Articular chondrocyte of knee joint (primary cell): Measurements from ENCODE around the gene TIRAP. TPM values are rescaled to one million over a fixed set of nuclear protein-coding genes. Genes with fewer than 3 reads are reported as not detected.

Experiments used
- small RNA-seq: library from RNA; depleted of rRNA; stranded (forward); fragments of <200 nt; gene quantifications from one replicate; pipeline ENCODE3, GENCODE V24; 2012
- total RNA-seq: library from RNA; depleted of rRNA; stranded (reverse); fragments of >200 nt; gene quantifications from 2 replicates; pipeline ENCODE4 v1.2.3, GENCODE V29; 2012

The TIRAP gene
- 7.4 and 9.4 TPM in 2 replicates for total RNA-seq

GRCh38 chr11:126282736-126283591 is at the start of gene TIRAP:
Gene TIRAP, plus strand, starts transcription at chr11:126283093. Its CDS starts 7,802 bp downstream, at chr11:126290895.

GRCh38 chr11:126268708-126269579 is 13.9 kb upstream of the TIRAP start, which contains the start of the genes FOXRED1 and SRPRA:
Gene FOXRED1, plus strand, starts transcription at chr11:126269154. Its CDS starts 53 bp downstream, at chr11:126269207.
Gene SRPRA, minus strand, starts transcription at chr11:126268895. Its CDS starts 91 bp downstream, at chr11:126268804.

GRCh38 chr11:126303623-126304456 is 20.9 kb downstream of the TIRAP start, which contains the start of gene DCPS:
Gene DCPS, plus strand, starts transcription at chr11:126304060. Its CDS starts 21 bp downstream, at chr11:126304081.

Small RNA genes within 50 kb of the gene (small RNA-seq; reads per million reads assigned to genes)
- gene RN7SL351P, result not detected

Other genes starting within 250 kb of the TIRAP start
- 48.3 and 56.1 TPM in 2 replicates for gene CDON, start 220.2 kb upstream of the TIRAP start, total RNA-seq
- gene RPUSD4, start 71.4 kb upstream of the TIRAP start, total RNA-seq, result 27.6 and 35.7 TPM in 2 replicates
- gene FAM118B, start 71.3 kb upstream of the TIRAP start, total RNA-seq, result 25.2 and 28.8 TPM in 2 replicates
- gene SRPRA, start 14.2 kb upstream of the TIRAP start, total RNA-seq, result 106 and 109 TPM in 2 replicates
- 7.6 and 9.9 TPM in 2 replicates for gene FOXRED1, start 13.9 kb upstream of the TIRAP start, total RNA-seq
- 9.1 and 12.3 TPM in 2 replicates for gene DCPS, start 21.0 kb downstream of the TIRAP start, total RNA-seq
- gene ST3GAL4, start 72.6 kb downstream of the TIRAP start, total RNA-seq, result 11.8 and 15.5 TPM in 2 replicates